Lower leg skin (tissue), 4 donors: Measurements from ENCODE around the gene NGLY1. TPM values are rescaled to one million over a fixed set of nuclear protein-coding genes. Genes with fewer than 3 reads are reported as not detected.

ENCODE experiments used
- DNase-seq, 2 donors: peaks; one replicate each; pipeline ENCODE4 v3.0.0-alpha.2; 2019; ENCODE audit warnings: low spot score in 2 of 2
- H3K4me3 ChIP-seq: fragments of 200-600 bp; sonication (generic); 2 replicates; pipeline ENCODE4 v1.5.1; 2017; ENCODE audit warnings: mild to moderate bottlenecking, low read depth; ENCODE audit not compliant: poor library complexity, severe bottlenecking
- POLR2A ChIP-seq, 2 donors: fragments of 450-650 bp; IDR thresholded peaks; one replicate each; pipeline ENCODE4 v1.6.1; 2016 to 2017; ENCODE audit warnings: antibody characterized with exemption in 2 of 2, mild to moderate bottlenecking in 1 of 2, moderate library complexity in 1 of 2
- WGBS, 2 donors: methylation state at CpG; one replicate each; pipeline ENCODE4 v1.1.5; 2018; 5-methylcytosine and 5-hydroxymethylcytosine counted together
- intact Hi-C: fragments of 100-400 bp; cut with DNase I; formaldehyde crosslinking; loops from one replicate; pipeline ENCODE4 v1.15.0; 2023; ENCODE audit warnings: low total_unique reads
- total RNA-seq, 4 donors: library from RNA; depleted of rRNA; stranded (reverse); fragments of >200 nt; gene quantifications; one replicate each; pipeline ENCODE4 v1.1.0, GENCODE V29; 2016
- TF ChIP-seq, protein P1 (sequence below), 3 donors: fragments of 450-650 bp; IDR thresholded peaks; one replicate each; pipeline ENCODE4 v1.5.1; 2016; ENCODE audit warnings: antibody characterized with exemption in 3 of 3, mild to moderate bottlenecking in 3 of 3, moderate library complexity in 2 of 3

NGLY1 gene
- total RNA-seq, 4 donors from 2014 or later: 10.2 to 21.1 (median 17.0) TPM

DNA sequence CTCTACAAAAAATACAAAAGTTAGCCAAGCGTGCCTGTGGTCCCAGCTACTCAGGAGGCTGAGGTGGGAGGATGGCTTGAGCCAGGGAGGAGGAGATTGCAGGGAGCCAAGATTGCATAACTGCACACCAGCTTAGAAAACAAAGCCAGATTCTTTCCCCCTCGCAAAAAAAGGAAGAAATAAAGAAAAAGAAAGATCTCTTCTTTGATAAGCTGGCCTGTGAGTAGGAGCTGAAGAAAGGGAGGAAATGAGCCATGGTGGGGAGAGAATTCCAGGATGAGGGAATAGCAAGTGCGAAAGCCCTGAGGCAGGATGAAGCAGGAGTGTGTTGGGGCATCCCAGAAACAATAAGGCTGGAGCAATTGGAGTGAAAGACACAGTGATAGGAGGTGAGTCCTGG lies 94.0 kb downstream of the NGLY1 start:
- DNase-seq: no peak
- H3K4me3 ChIP-seq: no peak overlapping the region
- TF ChIP-seq POLR2A (IDR thresholded peaks at IDR 0.05): no peak
- TF ChIP-seq, protein P1, sequence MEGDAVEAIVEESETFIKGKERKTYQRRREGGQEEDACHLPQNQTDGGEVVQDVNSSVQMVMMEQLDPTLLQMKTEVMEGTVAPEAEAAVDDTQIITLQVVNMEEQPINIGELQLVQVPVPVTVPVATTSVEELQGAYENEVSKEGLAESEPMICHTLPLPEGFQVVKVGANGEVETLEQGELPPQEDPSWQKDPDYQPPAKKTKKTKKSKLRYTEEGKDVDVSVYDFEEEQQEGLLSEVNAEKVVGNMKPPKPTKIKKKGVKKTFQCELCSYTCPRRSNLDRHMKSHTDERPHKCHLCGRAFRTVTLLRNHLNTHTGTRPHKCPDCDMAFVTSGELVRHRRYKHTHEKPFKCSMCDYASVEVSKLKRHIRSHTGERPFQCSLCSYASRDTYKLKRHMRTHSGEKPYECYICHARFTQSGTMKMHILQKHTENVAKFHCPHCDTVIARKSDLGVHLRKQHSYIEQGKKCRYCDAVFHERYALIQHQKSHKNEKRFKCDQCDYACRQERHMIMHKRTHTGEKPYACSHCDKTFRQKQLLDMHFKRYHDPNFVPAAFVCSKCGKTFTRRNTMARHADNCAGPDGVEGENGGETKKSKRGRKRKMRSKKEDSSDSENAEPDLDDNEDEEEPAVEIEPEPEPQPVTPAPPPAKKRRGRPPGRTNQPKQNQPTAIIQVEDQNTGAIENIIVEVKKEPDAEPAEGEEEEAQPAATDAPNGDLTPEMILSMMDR (IDR thresholded peaks at IDR 0.05): no peak
- intact Hi-C loops: no loop called here
- WGBS, 2 donors: 65 to 71% methylated on average over 3 of the region's 3 CpGs

DNA sequence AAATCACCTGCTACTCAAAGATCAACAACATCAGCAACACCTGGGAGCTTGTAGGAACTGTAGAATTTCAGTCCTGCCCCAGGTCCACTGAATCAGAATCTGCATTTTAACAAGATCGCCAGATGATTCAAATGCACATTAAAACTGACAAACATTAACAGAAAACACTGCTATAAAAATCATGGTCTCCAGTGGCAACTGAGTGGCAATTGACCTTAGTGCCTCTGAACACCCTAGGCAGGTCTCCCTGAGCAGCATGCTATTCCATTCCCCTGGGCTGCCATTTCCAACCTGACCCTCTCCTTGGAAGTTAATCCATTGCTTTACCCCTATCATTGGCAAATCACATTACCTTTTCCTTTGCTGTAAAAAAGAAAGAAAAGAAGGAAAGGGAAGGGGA lies 95.5 kb downstream of the NGLY1 start:
- WGBS, 2 donors: 87 to 94% methylated on average over 1 of the region's 1 CpG
- no peak for DNase-seq
- no peak overlapping the region for H3K4me3 ChIP-seq
- intact Hi-C loops: no loop called here
- TF ChIP-seq, protein P1 (IDR thresholded peaks at IDR 0.05): no peak
- TF ChIP-seq POLR2A (IDR thresholded peaks at IDR 0.05): no peak

DNA sequence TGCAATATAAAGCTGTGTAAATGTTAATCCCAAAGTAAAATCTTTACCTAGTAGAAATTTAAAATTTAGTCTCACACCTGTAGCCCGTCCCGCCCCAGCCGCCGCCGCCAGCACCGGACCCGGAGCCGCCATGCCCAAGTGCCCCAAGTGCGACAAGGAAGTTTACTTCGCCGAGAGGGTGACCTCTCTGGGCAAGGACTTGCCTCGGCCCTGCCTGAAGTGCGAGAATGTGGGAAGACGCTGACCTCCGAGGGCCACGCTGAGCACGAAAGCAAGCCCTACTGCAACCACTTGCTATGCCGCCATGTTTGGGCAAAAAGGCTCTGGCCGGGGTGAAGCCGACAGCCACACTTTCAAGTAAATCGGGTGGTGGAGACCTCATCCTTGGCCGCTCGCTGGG lies 96.5 kb downstream of the NGLY1 start:
- TF ChIP-seq, protein P1 (IDR thresholded peaks at IDR 0.05): no peak
- no peak for TF ChIP-seq POLR2A (IDR thresholded peaks at IDR 0.05)

DNA sequence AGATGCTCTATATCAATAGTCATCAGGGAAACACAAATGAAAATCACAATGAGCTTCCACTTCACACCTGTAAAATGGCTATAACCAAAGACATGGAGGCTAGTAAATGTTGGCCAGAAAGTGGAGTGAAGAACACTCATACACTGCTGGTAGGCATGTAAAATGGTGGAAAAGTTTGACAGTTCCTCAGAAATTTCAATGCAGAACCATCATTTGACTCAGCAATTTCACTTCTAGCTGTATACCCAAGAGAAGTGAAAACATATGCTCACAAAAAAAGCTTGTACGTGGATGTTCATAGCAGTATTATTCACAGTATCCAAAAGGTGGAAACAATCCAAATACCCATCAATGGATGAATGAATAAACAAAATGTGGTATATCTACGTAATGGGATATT lies 99.4 kb downstream of the NGLY1 start:
- H3K4me3 ChIP-seq: no peak overlapping the region
- intact Hi-C loops: no loop called here
- TF ChIP-seq POLR2A (IDR thresholded peaks at IDR 0.05): no peak
- TF ChIP-seq, protein P1 (IDR thresholded peaks at IDR 0.05): no peak
- DNase-seq: no peak
- 83 to 88% methylated on average over 2 of the region's 2 CpGs for WGBS, 2 donors

More for the DNA sequence above, 96.5 kb downstream of the NGLY1 start:
- WGBS, 2 donors: 96 to 97% methylated on average over 23 of the region's 23 CpGs
- H3K4me3 ChIP-seq: no peak overlapping the region
- no peak for DNase-seq
- intact Hi-C loops: no loop called here

DNA sequence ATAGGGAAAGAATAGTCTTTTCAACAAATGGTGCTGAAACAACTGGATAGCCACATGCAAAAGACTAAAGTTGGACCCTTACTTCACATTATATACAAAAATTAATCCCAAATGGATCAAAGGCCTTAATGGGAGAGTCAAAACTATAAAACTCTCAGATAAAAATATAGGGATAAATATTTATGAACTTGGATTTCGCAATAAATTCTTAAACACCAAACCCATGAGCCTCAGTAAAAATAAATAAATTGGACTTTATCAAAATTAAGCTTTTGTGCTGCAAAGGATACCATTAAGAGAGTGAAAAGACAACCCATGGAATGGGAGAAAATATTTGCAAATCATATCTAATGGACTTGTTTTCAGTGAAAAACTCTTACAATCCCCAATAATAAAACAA lies 99.8 kb downstream of the NGLY1 start:
- H3K4me3 ChIP-seq: no peak overlapping the region
- no peak for DNase-seq
- intact Hi-C loops: no loop called here
- 92 to 94% methylated on average over 1 of the region's 1 CpG for WGBS, 2 donors
- TF ChIP-seq, protein P1 (IDR thresholded peaks at IDR 0.05): no peak
- no peak for TF ChIP-seq POLR2A (IDR thresholded peaks at IDR 0.05)

DNA sequence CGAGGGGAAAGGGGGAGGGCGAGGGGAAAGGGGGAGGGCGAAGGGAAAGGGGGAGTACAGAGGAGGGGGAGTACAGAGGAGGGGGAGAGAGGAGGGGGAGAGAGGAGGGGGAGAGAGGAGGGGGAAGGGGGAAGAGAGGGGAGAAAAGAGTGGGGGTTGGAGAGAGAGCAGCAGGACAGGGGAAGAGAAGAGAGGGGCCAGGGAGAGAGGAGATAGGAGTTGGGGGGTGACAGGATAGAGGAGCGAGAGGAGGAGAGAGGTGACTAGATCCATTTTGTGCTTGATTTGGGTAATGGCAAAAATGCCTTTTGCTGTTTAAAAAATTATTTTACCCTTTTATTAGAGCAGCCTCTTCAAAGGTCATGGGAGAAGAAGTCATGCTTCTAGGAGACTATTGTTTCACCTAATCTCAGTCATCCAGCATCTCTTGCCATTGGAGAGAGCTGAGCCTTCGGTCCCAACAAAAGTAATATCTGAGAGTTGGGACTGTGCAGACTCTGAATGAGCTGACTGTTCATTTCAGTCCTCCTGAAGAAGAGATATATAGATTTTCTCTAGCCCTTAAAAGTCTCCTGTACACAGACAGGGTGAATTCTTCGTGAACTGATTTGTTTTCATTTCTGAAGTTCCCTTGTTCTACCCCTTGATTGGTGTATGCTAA lies 103.5 kb downstream of the NGLY1 start:
- WGBS, 2 donors: 86 to 99% methylated on average over 3 to 6 of the region's 6 CpGs
- no peak overlapping the region for H3K4me3 ChIP-seq
- intact Hi-C loops: no loop called here
- TF ChIP-seq POLR2A (IDR thresholded peaks at IDR 0.05): no peak
- TF ChIP-seq, protein P1 (IDR thresholded peaks at IDR 0.05): no peak
- DNase-seq: no peak
